IPS-15b (cell line): ENCODE data around the gene APLP2.

Source experiments
- H3K27me3 ChIP-seq: one replicate; pipeline ENCODE4 v1.6.1; 2013; ENCODE audit warnings: low read length; ENCODE audit not compliant: control insufficient read depth, insufficient read depth
- H3K36me3 ChIP-seq: one replicate; pipeline ENCODE4 v1.6.1; 2013; ENCODE audit warnings: low read length; ENCODE audit not compliant: control insufficient read depth, insufficient read depth
- H3K4me1 ChIP-seq: one replicate; pipeline ENCODE4 v1.6.1; 2013; ENCODE audit warnings: mild to moderate bottlenecking, low read length; ENCODE audit not compliant: control insufficient read depth, insufficient read depth
- H3K4me3 ChIP-seq: one replicate; pipeline ENCODE4 v1.5.1; 2013; ENCODE audit warnings: low read depth, low read length
- H3K9ac ChIP-seq: one replicate; pipeline ENCODE4 v1.6.1; 2013; ENCODE audit warnings: low read depth, mild to moderate bottlenecking, low read length
- H3K9me3 ChIP-seq: one replicate; pipeline ENCODE4 v1.6.1; 2013; ENCODE audit warnings: mild to moderate bottlenecking, low read length; ENCODE audit not compliant: control insufficient read depth, insufficient read depth

The APLP2 gene

GRCh38 chr11:130062026-130062425 lies 7.7 kb upstream of the APLP2 start:
- Histone ChIP-seq H3K36me3 (no peaks in the 10 kb centered on the region), H3K9me3 (no peaks in the 10 kb centered on the region), H3K4me1 (no peaks in the 10 kb centered on the region), H3K4me3 (no peak overlapping the region), H3K9ac (no peak overlapping the region), H3K27me3 (peaks cover 9% of the 10 kb centered on the region)

- peaks cover 23% of the 10 kb centered on the region for H3K27me3 ChIP-seq
- H3K9ac ChIP-seq, result no peak overlapping the region
- peaks cover 5% of the 10 kb centered on the region for H3K4me1 ChIP-seq
- H3K4me3 ChIP-seq, result no peak overlapping the region
- H3K9me3 ChIP-seq, result no peaks in the 10 kb centered on the region
- H3K36me3 ChIP-seq, result no peaks in the 10 kb centered on the region
Measured at GRCh38 chr11:130063451-130063850, 6.2 kb upstream of the APLP2 start.

- no peaks in the 10 kb centered on the region for H3K36me3 ChIP-seq
- peaks cover 28% of the 10 kb centered on the region for H3K27me3 ChIP-seq
- no peaks in the 10 kb centered on the region for H3K9me3 ChIP-seq
- H3K4me3 ChIP-seq, result no peak overlapping the region
- H3K9ac ChIP-seq, result no peak overlapping the region
- peaks cover 6% of the 10 kb centered on the region for H3K4me1 ChIP-seq
Measured at GRCh38 chr11:130064596-130064995, 5.1 kb upstream of the APLP2 start.

GRCh38 chr11:130066338-130066737 lies 3.4 kb upstream of the APLP2 start:
- Histone ChIP-seq H3K4me3 (no peak overlapping the region), H3K27me3 (peaks cover 28% of the 10 kb centered on the region), H3K36me3 (no peaks in the 10 kb centered on the region), H3K9ac (no peak overlapping the region), H3K9me3 (no peaks in the 10 kb centered on the region), H3K4me1 (peaks cover 6% of the 10 kb centered on the region)

- peak overlapping the region; percentile 6 for H3K9ac ChIP-seq
- H3K36me3 ChIP-seq, result no peaks in the 10 kb centered on the region
- peak overlapping the region; percentile 65 for H3K4me3 ChIP-seq
- H3K9me3 ChIP-seq, result no peaks in the 10 kb centered on the region
- peaks cover 12% of the 10 kb centered on the region for H3K4me1 ChIP-seq
- peaks cover 26% of the 10 kb centered on the region for H3K27me3 ChIP-seq
Measured at GRCh38 chr11:130068546-130068985, 1.1 kb upstream of the APLP2 start.

- H3K4me3 ChIP-seq, result peak overlapping the region; percentile 65
- H3K9ac ChIP-seq, result no peak overlapping the region
- H3K4me1 ChIP-seq, result peaks cover 12% of the 10 kb centered on the region
- H3K36me3 ChIP-seq, result no peaks in the 10 kb centered on the region
- H3K27me3 ChIP-seq, result peaks cover 24% of the 10 kb centered on the region
- no peaks in the 10 kb centered on the region for H3K9me3 ChIP-seq
Measured at GRCh38 chr11:130068986-130069658, 572 bp upstream of the APLP2 start.

GRCh38 chr11:130070109-130070845 lies 583 bp downstream of the APLP2 start:
- Histone ChIP-seq H3K4me1 (peaks cover 12% of the 10 kb centered on the region), H3K9ac (peak overlapping the region; percentile 47), H3K4me3 (peak overlapping the region; percentile 71), H3K9me3 (no peaks in the 10 kb centered on the region), H3K27me3 (peaks cover 20% of the 10 kb centered on the region), H3K36me3 (no peaks in the 10 kb centered on the region)

- H3K4me1 ChIP-seq, result peaks cover 12% of the 10 kb centered on the region
- peak overlapping the region; percentile 71 for H3K4me3 ChIP-seq
- peaks cover 20% of the 10 kb centered on the region for H3K27me3 ChIP-seq
- H3K9ac ChIP-seq, result peak overlapping the region; percentile 18
- no peaks in the 10 kb centered on the region for H3K9me3 ChIP-seq
- H3K36me3 ChIP-seq, result no peaks in the 10 kb centered on the region
Measured at GRCh38 chr11:130070846-130071200, 1.1 kb downstream of the APLP2 start.

- no peaks in the 10 kb centered on the region for H3K9me3 ChIP-seq
- peaks cover 12% of the 10 kb centered on the region for H3K4me1 ChIP-seq
- no peaks in the 10 kb centered on the region for H3K36me3 ChIP-seq
- peaks cover 20% of the 10 kb centered on the region for H3K27me3 ChIP-seq
- peak overlapping the region; percentile 71 for H3K4me3 ChIP-seq
- H3K9ac ChIP-seq, result peak overlapping the region; percentile 18
Measured at GRCh38 chr11:130071211-130071712, 1.6 kb downstream of the APLP2 start.

- Histone ChIP-seq H3K4me3 (no peak overlapping the region), H3K9ac (no peak overlapping the region), H3K27me3 (no peaks in the 10 kb centered on the region), H3K36me3 (no peaks in the 10 kb centered on the region), H3K4me1 (peaks cover 9% of the 10 kb centered on the region), H3K9me3 (no peaks in the 10 kb centered on the region)
Measured at GRCh38 chr11:130074736-130075135, 5.0 kb downstream of the APLP2 start.

GRCh38 chr11:130076778-130077481 lies 7.2 kb downstream of the APLP2 start:
- H3K9me3 ChIP-seq, result no peaks in the 10 kb centered on the region
- H3K4me1 ChIP-seq, result peaks cover 6% of the 10 kb centered on the region
- H3K36me3 ChIP-seq, result no peaks in the 10 kb centered on the region
- H3K27me3 ChIP-seq, result no peaks in the 10 kb centered on the region
- no peak overlapping the region for H3K4me3 ChIP-seq
- no peak overlapping the region for H3K9ac ChIP-seq
